Fibroblast of pulmonary artery (primary cell): ENCODE measurements around the gene ABCC6.
"Not testable (repeated sequence)": the region's sequence is repeated elsewhere in the genome, so short reads cannot be mapped to it uniquely, and the experiment has no call there.

ENCODE experiments used
- DNase-seq: peaks from one replicate; pipeline ENCODE4 v3.0.0-alpha.2; 2010; ENCODE audit warnings: low read depth
- H3K4me3 ChIP-seq: replicated peaks from 2 replicates; pipeline ENCODE4 v1.5.1; 2011; ENCODE audit warnings: low read depth, mild to moderate bottlenecking, control low read depth, low read length, moderate library complexity
- TF ChIP-seq, protein P1 (sequence below): IDR thresholded peaks from 2 replicates; pipeline ENCODE4 v1.5.1; 2011; ENCODE audit warnings: mild to moderate bottlenecking, control low read depth, low read length, inconsistent platforms; ENCODE audit errors: missing control alignments

Gene ABCC6

DNA sequence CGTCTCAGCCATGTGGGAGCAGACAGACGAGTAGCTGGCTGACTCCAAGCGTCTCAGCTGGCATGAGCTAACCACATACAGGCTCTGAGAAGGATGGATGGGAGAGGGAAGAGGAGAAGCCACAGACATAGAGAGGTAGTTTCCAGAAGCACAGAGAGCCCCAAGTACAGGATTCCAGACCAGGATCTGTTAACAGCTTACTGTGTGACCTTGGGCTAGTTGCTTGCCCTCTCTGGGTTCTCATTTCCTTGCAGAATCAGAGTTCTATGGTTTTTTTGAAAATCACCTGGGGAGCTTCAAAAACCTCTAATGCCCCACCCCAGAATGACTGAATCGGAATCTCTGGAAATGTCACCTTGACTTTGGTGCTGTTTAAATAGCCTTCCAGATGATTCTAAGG lies 60.2 kb downstream of the ABCC6 start:
- DNase-seq: no peak
- H3K4me3 ChIP-seq: no peak overlapping the region
- TF ChIP-seq, protein P1, sequence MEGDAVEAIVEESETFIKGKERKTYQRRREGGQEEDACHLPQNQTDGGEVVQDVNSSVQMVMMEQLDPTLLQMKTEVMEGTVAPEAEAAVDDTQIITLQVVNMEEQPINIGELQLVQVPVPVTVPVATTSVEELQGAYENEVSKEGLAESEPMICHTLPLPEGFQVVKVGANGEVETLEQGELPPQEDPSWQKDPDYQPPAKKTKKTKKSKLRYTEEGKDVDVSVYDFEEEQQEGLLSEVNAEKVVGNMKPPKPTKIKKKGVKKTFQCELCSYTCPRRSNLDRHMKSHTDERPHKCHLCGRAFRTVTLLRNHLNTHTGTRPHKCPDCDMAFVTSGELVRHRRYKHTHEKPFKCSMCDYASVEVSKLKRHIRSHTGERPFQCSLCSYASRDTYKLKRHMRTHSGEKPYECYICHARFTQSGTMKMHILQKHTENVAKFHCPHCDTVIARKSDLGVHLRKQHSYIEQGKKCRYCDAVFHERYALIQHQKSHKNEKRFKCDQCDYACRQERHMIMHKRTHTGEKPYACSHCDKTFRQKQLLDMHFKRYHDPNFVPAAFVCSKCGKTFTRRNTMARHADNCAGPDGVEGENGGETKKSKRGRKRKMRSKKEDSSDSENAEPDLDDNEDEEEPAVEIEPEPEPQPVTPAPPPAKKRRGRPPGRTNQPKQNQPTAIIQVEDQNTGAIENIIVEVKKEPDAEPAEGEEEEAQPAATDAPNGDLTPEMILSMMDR: no peak

- no peak overlapping the region for H3K4me3 ChIP-seq
- TF ChIP-seq, protein P1: no peak
- no peak for DNase-seq
Measured at GRCh38 chr16:16162591-16162990, 60.7 kb downstream of the ABCC6 start.

GRCh38 chr16:16161840-16162239 lies 61.5 kb downstream of the ABCC6 start:
- not testable (repeated sequence) for H3K4me3 ChIP-seq, DNase-seq

DNA sequence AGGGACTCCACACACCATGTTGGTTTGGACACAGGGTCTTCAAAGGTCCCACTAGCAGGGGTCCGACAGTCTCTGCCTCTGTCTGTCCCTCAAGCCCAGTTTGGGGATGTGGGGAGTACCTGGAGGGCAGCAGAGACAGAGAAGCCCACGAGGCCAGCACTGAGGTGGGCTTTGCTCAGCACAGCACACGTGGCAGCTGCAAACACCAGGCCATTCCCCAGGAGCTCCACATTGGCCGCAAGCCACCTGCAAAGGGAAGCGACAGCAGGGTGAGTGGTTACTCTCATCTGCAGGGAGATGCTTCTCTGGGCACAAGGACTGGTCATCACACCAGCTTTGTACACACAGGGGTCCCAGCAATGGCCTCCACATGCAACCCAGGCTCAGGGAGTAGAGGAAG lies 62.0 kb downstream of the ABCC6 start:
- no peak for DNase-seq
- H3K4me3 ChIP-seq: no peak overlapping the region
- TF ChIP-seq, protein P1: no peak

DNA sequence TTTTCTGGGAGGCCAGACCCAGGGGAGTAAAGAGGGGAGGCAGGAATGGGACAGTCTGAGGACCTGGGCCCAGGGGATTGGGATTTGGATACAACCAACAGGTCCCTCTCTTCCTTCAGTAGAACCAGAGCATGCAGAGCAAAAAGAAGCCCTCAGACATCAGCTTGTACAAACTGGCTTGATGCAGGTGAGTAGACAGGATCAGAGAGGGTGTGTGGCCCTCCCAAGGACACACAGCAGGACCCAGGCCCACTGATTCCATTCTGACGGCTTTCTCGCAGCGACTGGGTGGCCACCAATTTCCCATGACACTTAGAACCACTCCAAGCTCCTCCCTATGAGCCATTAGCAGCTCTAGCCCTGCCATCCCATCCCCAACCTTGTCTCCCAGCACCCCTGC lies 63.6 kb downstream of the ABCC6 start:
- DNase-seq: no peak
- H3K4me3 ChIP-seq: no peak overlapping the region
- TF ChIP-seq, protein P1: no peak

- TF ChIP-seq, protein P1: no peak
- DNase-seq: no peak
- no peak overlapping the region for H3K4me3 ChIP-seq
Measured at GRCh38 chr16:16158741-16159374, 64.4 kb downstream of the ABCC6 start.

DNA sequence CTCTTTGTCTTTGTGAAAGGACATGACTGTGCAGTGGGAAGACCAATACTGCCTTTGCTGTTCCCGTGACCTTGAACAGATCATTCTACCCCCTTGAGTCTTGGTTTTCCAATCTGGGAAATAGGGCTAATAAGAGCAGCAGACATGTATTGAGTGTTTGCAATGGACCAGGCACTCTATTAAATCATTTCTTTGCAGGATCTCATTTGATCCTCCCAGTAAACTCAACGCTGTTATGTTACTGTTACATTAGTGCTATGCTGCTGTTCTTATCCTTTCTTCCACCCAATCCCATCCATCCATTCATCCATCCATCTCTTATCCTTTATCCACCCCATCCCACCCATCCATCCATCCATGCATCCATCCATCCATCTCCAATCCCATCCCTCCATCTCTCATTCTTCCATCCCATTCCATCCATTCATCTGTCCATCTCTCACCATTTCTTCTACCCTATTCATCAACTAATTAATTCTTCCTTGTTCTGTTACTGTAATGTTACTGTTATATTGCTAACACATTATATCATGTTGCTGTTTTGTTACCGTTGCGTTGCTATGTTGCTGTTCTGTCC lies 65.1 kb downstream of the ABCC6 start:
- no peak for DNase-seq
- H3K4me3 ChIP-seq: no peak overlapping the region
- TF ChIP-seq, protein P1: no peak
